Epithelial cell of prostate (primary cell): ENCODE results near the gene PNPLA6.
"Not testable (repeated sequence)": the region's sequence is repeated elsewhere in the genome, so short reads cannot be mapped to it uniquely, and the experiment has no call there.

Experiments used
- DNase-seq: peaks from one replicate; pipeline ENCODE4 v3.0.0-alpha.2; 2011; ENCODE audit warnings: low read depth, low spot score
- H3K27ac ChIP-seq: fragments of 450-650 bp; 2 replicates; pipeline ENCODE4 v1.5.1; 2017; ENCODE audit warnings: mild to moderate bottlenecking

The PNPLA6 gene

DNA sequence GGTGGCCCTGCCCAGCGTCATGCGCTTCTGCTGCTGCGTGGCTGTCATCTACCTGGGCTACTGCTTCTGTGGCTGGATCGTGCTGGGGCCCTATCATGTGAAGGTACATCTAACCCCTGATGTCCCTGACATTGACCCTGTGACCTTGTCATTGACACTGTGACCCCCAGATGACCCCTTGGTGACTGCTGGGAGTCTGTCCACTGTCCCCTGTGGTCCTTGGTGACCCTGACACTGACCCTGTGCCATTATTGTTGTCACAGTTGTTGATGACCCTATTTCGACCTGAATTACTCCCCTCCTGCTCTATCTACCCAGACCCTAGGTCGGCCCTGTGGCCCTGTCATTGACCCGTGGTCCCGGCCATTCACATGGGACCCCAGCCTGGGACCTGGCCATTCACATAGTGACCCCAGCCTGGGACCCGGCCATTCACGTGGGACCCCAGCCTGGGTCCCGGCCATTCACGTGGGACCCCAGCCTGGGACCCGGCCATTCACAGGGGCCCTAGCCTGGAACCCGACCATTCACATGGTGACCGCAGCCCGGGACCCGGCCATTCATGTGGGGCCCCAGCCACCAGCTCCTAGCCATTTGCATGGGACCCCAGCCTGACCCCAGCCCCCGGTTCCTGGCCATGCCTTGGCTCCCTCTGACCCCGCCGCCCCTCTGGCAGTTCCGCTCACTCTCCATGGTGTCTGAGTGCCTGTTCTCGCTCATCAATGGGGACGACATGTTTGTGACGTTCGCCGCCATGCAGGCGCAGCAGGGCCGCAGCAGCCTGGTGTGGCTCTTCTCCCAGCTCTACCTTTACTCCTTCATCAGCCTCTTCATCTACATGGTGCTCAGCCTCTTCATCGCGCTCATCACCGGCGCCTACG, 5.7 kb upstream of the PNPLA6 start:
- H3K27ac ChIP-seq, result no peak overlapping the region
- DNase-seq, result no peak

- no peak for DNase-seq
- peak overlapping the region; percentile 65 for H3K27ac ChIP-seq
Observed at GRCh38 chr19:7533281-7533885, 2.1 kb upstream of the PNPLA6 start.

DNA sequence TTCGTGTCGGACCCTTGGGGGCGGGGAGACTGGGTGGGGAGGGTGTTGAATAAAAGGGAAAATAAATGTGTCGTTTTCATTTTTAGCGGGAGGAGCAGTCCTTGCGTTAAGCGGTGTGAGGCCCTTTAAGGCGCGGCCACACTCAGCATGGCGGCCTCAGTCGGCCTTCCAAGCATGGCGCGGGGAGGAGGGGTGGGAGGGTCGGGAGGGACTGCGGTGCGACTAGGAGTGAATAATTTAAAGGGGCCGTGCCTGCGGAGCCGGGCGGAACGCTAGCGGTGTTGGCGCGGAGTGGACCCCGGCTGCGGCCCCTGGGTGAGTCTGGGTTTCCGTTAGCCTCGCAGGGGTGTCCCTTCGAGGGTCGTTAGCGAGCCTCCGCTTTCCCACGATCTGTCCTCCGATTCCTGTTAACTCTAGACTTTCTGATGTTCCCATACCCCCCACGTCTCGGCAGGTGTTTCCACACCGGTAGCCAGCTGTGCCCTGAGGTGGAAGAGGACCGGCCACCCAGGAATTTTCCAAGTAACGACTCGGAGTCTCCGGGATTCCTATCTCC, 1.5 kb upstream of the PNPLA6 start:
- peak; percentile 34 for DNase-seq
- peak overlapping the region; percentile 65 for H3K27ac ChIP-seq

GRCh38 chr19:7534531-7535046, 928 bp upstream of the PNPLA6 start:
- no peak for DNase-seq

DNA sequence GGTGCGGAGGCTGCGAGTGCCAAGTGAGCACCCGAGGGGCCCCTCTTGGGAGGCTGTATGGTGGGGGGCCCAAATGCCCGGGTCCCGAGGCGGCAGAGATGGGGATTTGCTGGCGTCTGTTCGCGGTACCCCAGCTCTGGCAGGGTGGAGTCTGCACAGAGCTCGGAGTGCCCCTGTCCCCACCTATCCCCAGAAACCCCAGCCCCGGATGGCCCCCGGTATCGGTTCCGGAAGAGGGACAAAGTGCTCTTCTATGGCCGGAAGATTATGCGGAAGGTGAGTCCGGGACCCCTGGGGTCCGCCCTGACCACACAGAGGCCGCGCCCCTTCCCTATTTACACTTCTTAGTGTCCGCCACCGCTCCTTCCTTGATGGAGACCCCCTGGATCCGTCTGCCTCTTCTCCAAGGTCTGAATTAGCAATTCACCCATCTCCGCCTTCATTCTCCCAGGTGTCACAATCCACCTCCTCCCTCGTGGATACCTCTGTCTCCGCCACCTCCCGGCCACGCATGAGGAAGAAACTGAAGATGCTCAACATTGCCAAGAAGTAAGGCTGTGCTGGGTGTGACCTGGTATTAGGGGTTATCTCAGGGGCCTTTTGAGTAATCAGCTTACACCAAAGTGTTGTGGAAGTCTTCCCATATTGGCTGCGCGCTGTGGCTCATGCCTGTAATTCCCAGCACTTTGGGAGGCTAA, 630 bp downstream of the PNPLA6 start:
- DNase-seq, result no peak
- H3K27ac ChIP-seq, result peak overlapping the region; percentile 65

More at GRCh38 chr19:7534531-7535046, 928 bp upstream of the PNPLA6 start:
- peak overlapping the region; percentile 65 for H3K27ac ChIP-seq

GRCh38 chr19:7538990-7539389, 3.5 kb downstream of the PNPLA6 start:
- DNase-seq, H3K27ac ChIP-seq: not testable (repeated sequence)

- no peak for DNase-seq
- no peak overlapping the region for H3K27ac ChIP-seq
Observed at GRCh38 chr19:7539827-7540425, 4.4 kb downstream of the PNPLA6 start.

- no peak for DNase-seq
- H3K27ac ChIP-seq, result no peak overlapping the region
Observed at GRCh38 chr19:7540761-7541474, 5.4 kb downstream of the PNPLA6 start.

GRCh38 chr19:7541475-7541824, 5.9 kb downstream of the PNPLA6 start:
- DNase-seq, result no peak

GRCh38 chr19:7541828-7542443, 6.4 kb downstream of the PNPLA6 start:
- DNase-seq, result no peak
- H3K27ac ChIP-seq, result no peak overlapping the region

More at GRCh38 chr19:7541475-7541824, 5.9 kb downstream of the PNPLA6 start:
- H3K27ac ChIP-seq, result no peak overlapping the region

GRCh38 chr19:7542556-7543348, 7.2 kb downstream of the PNPLA6 start:
- no peak for DNase-seq
- H3K27ac ChIP-seq, result no peak overlapping the region

DNA sequence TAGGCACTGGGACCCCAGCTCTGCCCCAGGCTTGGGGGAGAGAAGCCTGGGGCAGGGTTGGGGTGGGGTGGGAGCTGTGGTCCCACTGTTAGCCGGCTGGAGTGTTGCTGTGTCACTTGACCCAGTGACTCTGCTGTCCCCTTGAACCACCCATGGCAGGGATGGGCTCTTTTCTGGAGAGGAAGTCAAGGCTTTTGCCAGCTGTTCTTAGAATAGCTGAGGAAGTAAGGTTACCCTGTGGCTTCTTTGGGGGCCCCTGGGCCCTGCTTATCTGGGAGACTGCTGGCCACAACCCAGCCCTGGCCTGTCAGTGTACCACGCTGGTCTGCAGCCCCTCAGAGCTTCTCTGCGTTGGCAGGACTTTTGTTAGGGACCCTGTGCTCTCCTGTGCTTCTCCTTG, 9.1 kb downstream of the PNPLA6 start:
- DNase-seq, result no peak
- no peak overlapping the region for H3K27ac ChIP-seq

DNA sequence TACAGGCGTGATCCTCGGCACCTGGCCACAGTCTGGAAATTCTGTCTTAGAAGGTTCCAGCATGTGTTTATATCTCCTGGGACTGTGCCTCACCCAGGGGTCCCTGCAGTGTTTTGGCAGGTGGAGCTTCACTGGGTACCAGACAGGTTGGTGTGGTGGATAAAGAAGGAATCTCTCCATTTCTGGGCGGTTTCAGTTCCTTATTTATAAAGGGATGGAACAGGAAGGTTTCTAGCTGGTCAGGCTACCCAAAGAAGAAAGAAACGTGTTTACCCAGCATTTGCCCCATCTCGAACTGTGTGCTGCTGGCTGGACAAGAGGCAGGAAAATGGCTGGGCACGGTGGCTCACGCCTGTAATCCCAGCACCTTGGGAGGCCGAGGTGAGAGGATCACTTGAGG, 9.8 kb downstream of the PNPLA6 start:
- H3K27ac ChIP-seq, result no peak overlapping the region
- DNase-seq, result no peak

DNA sequence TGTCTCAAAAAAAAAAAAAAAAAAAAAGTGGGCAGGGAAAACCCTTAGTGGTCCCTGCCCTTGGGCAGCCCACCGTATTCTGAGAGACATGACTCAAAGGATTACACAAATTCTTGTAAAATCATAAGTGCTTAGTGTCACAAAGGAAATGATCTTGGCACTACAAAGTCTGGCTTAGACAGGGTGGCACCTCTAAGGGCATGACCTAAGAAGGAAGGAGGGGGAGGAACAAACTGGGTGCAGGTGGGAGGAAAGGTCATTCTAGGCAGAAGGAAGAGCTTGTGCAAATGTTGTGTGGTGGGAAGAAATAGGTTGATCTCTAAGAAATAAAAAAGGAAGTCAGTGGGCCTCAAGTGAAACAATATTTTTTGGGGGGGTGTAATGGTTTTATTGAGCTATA, 10.4 kb downstream of the PNPLA6 start:
- H3K27ac ChIP-seq, result no peak overlapping the region

DNA sequence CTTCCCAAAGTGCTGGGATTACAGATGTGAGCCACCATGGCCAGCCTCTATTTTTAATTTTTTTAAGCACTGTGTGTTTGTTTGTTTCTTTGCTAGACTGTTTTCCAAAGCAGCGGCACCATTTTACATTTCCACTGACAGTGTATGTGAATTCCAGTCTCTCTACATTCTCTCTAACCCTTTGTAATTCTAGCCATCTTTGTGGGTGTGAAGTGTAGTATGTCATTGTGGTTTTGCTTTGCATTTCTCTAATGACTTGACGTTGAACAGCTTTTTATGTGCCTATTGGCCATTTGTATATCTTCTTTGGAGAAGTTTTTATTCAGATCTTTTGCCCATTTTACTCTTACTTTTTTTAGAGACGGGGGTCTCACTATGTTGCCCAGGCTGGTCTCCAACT, 11.6 kb downstream of the PNPLA6 start:
- no peak for DNase-seq
- H3K27ac ChIP-seq, result no peak overlapping the region

More for the DNA sequence above, 10.4 kb downstream of the PNPLA6 start:
- DNase-seq, result no peak

- DNase-seq, result no peak
- H3K27ac ChIP-seq, result no peak overlapping the region
Observed at GRCh38 chr19:7549429-7550148, 14.1 kb downstream of the PNPLA6 start.

- no peak for DNase-seq
Observed at GRCh38 chr19:7550169-7550770, 14.8 kb downstream of the PNPLA6 start.

More at GRCh38 chr19:7550169-7550770, 14.8 kb downstream of the PNPLA6 start:
- no peak overlapping the region for H3K27ac ChIP-seq
